Erythroblast (primary cell): ENCODE results near the gene COL4A4.

Experiments
- DNase-seq, 2 experiments: peaks; one replicate each; lab custom pipeline; 2025; lab: John Stamatoyannopoulos, UW
- GATA1 ChIP-seq: IDR thresholded peaks from 2 replicates; pipeline ENCODE4 v1.6.1; 2011; ENCODE audit warnings: low read depth, mild to moderate bottlenecking, control low read depth, low read length, moderate library complexity
- POLR2A ChIP-seq: IDR thresholded peaks from 2 replicates; pipeline ENCODE4 v1.6.1; 2011; ENCODE audit warnings: mild to moderate bottlenecking, low read length

Gene COL4A4

GRCh38 chr2:226962176-226962773 lies 201.7 kb downstream of the COL4A4 start:
- TF ChIP-seq POLR2A (no peak), GATA1 (no peak)
- DNase-seq = no peak

DNA sequence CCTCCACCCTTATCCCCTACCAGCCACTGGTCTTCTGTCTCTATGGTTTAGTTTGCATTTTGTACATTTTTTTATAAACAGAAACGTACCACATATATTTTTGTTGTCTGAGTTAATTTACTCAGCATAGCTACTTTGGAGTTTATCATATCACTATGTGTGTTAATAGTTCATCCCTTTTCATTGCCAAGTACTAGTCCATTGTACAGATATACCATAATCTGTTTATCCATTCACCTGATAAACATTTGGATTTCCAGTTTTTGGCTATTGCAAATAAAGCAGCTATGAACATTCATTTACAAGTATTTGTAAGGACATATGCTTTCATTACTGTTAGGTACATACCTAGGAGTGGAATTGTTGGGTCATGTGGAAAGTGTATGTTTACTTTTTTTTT lies 204.6 kb downstream of the COL4A4 start:
- no peak for DNase-seq
- TF ChIP-seq POLR2A (no peak), GATA1 (no peak)

- TF ChIP-seq GATA1 (no peak), POLR2A (no peak)
- peak in 1 of 2 experiments; percentile 26 for DNase-seq
Observed at GRCh38 chr2:226956659-226957058, 207.3 kb downstream of the COL4A4 start.

DNA sequence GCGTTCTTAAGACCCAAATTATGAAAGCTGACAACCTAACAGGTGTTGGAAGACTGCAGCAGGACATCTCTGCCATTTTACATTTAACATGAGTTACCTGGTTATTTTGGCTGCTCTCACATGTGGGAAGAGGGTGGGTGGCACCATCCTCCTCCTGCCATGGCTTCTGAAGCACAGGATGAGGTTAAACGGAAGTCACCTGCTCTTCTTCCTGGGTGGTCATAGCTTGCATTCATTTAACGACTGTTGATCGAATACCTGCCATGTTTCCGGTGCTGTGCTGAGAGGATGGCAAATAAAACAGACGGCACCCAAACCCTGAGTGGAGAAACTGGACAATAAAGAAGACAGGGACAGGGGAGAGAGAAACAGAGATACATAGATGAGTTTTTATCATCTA lies 210.2 kb downstream of the COL4A4 start:
- DNase-seq = no peak
- no peak for TF ChIP-seq POLR2A
- no peak for TF ChIP-seq GATA1

DNA sequence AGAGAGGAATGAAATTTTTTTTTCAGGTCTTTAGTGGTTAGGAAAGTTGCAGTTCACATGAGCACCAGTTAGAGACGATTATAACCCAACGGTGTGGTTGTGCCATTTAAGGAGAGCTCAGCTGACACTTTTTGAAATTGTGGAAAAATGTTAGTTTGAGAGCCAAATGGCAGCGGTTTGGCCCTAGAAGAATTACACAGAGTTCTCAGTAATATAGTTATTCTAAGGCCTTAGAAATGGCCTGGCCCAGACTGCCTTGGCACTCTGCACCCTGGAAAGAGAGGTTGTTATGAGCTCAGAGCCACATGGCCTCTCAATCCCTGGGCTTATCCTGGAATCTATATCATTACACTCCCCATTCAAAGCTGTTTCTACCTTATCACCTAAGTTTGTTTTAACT lies 210.8 kb downstream of the COL4A4 start:
- TF ChIP-seq POLR2A = no peak
- DNase-seq = no peak
